Jurkat, Clone E6-1 (cell line): ENCODE data around the gene ACP1. TPM values are rescaled to one million over a fixed set of nuclear protein-coding genes. Genes with fewer than 3 reads are reported as not detected.

Source experiments
- DNase-seq: peaks from one replicate; pipeline ENCODE4 v3.0.0-alpha.2; 2011; ENCODE audit warnings: low read depth, low spot score
- H3K4me3 ChIP-seq: 2 replicates; pipeline ENCODE4 v1.5.1; 2011; ENCODE audit warnings: mild to moderate bottlenecking, low read length, control low read depth, moderate library complexity
- polyA plus RNA-seq: library from polyadenylated mRNA; unstranded; fragments of >200 nt; gene quantifications from one replicate; pipeline ENCODE4 v1.2.1, GENCODE V29; 2012; ENCODE audit warnings: missing spikeins; ENCODE audit not compliant: insufficient read length, insufficient read depth

Gene ACP1
- polyA plus RNA-seq = 281 TPM

DNA sequence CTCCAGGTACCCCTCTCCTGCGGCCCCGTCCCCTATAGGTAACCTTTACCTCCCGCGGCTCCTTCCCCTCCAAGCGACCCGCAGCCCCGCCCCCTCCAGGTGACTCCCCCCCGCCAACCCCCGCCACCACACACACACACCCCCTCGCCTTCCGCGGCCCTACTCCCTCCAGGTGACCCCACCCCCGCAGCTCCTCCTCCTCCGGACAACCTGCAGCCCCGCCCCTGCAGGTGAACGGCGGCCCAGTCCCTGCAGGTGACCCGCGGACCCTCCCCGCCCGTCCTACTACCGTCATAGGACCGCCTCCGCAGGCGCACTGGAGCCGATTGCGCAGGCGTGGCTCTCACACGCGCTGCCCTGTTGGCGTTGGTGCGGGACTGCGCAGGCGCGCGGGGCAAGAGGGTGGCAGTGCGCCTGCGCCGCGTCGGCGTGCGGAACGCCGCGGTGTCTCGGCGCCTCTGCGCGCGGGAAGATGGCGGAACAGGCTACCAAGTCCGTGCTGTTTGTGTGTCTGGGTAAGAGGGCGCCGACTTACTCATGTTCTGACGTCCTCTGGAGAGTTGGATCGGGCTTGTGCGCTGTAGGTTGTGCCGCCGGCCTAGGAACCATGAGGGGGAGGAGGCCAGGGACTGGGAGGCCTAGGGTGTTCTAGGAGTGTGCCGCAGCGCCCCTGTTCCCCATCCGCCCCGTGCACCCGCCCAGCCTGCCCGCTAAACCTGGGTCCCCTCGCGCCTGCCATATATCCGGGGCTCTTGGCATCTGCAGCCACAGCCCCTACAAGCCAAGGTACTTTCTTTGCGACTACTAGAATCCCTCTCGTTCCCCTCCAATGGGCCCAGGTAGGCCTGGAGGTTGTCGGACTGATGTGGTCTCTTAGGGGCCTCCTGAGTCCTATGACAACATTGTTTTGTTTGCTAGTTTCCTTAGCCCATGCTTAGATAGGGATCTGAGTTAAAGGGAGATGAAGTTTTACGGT is at the start of gene ACP1:
TSS of gene ACP1 (plus strand) at position 455 of the 976 bp plus-strand sequence. CDS start at position 473, 18 bp downstream.
- H3K4me3 ChIP-seq = peak within 1 kb of the TSS; percentile 66
- peak; percentile 96 for DNase-seq

DNA sequence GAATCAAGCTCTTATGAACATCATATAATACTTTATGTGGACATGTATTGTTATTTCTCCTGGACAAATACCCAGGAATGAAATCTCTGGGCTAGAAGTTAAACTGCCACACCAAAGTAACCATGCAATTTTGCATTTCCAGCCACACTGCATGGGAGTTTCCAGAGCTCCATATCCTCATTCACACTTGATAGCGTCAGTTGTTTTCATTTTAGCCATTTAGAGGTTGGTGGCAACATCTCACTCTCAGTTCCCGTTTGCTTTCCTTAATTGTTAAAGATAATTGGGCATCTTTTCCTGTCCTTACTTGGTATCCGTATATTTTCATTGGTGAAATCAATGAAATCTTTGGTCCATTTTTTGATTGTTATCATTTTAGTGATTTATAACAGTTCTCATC is 48.7 kb upstream of the ACP1 start:
- DNase-seq = no peak
- no peak overlapping the region for H3K4me3 ChIP-seq

DNA sequence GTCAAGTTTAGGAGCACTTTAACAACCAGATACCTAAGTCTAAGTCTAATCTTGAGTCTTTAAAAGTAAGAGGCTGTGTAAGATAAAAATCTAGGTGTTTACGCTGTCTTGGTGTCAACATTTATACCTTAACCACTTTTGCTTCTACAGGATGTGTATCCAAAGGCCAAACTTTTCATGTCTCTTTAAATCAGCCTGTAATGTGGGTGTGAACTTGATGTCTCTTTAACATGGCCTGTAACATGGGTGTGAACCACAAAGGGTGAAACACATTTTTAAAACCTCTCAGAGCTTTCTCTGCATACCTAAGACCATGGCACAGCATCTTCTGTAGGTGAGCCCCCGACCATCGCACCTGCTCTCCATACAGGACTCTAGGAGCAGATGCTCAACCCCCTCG is 41.3 kb upstream of the ACP1 start:
- no peak overlapping the region for H3K4me3 ChIP-seq
- no peak for DNase-seq

DNA sequence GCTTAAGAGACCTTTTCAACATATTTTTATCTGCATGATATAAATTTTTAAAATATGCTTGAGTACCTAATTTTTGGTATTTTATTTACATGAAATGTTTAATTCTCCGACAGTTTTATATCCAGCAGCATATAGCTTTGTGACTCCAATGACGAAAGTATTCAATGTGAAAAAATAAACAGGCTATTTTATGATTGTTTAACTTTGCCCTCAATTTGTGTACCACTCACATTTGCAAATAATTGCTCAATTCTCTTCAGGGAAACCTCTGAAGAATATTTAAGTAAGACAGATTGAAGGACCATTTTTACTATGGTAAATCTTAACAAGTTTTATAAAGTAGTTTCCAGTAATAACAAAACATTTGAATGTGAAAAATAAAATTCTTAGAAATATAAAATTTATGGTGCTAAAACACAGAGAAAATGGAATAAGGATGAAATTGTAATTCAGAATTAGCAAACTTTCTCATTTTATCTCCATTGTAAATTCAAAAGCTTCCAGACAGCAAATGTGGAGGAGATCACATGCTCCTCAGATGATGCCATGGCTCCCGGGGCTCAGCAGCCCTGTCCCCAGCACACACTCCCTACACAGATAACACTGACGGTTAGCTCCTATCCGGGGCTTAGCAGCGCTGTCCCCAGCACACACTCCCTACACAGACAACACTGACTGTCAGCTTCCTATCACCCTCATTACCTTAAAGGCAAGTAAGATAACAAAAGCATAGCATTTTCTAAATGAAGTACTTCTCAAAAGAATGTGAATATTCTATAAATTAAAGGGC is 40.6 kb upstream of the ACP1 start:
- no peak for DNase-seq
- H3K4me3 ChIP-seq = no peak overlapping the region

DNA sequence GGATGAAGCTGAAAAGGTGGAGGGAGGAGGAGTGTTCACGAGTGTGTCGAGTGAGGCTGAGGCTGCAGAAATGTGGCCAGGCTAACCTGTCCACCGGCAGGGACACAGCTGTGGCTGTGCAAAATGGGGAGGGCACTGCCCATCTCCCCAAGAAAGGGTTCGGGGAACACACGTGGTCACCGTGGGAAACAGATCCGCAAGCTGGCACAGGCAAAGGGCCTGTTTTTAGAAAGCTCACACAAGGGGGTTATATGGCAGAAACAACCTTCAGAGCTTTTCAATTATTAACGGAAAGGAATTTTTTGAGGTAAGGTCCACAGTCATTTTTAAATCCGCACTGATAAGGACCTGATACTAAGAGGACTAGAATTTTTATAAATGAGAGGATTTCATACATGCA is 36.6 kb upstream of the ACP1 start:
- DNase-seq = no peak
- no peak overlapping the region for H3K4me3 ChIP-seq

DNA sequence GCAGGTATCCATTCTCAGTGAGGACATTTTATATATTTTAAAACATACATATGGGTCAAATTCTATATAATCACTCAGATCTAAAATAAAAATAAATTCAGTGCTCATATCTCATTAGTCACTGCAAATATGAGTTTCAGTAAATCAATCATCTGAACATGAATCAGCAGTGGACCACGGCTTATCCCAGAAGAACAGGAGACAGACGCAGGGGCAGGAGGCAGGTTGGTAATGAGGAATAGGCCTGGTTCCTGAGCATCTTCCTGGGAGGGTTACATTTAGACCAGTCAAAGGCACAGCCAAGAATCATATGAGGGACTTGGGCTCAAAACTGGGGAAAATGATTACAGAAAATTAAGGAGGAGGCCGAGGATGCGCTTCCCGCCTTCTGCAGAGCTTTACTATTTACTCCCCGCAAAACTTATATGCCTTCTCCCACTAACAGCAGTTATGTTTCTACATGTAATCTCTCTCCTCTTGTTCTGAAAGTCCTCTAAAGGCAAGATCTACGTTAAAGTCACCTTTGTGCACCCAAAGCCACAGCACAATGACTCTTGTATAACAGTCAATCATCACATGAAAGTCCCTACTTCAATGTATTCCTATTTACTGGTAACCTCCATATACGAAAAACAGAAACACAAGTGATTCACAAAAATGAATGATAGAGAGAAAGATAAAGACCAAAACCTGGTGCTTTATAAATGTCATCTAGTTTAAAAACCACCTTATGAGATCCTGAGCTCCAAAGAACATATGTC is 36.0 kb upstream of the ACP1 start:
- no peak for DNase-seq
- H3K4me3 ChIP-seq = no peak overlapping the region

DNA sequence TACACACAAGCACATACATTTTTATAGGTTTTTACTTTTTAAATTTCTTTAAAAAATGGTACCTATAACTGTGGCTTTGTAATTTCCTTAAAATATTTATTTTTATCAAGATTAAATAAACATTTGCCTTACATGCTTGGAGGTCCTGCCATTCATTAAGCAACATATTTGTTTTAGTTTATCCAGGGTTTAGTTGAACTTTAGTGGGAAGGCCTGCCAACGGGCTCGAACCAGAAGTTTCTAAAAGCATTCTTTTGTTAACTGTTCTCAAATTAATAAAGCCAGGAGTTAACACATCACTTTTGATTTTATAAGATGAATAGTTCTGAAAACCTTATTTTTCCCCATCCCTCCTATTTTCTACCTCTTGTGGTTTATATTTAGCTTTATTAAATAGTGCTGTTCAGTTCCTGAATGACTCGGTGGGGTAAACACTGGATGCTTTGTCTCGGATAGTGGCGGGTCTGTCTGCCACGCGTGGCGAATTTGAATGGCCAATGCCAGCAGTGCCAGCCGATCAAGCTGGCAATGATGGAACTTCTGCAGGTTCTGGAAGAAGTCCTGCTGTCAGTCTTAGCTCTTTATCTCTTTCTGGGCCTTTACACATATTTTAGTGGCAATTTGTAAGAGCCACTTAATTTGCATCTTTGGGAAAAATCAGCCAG is 33.1 kb upstream of the ACP1 start:
- DNase-seq = no peak

DNA sequence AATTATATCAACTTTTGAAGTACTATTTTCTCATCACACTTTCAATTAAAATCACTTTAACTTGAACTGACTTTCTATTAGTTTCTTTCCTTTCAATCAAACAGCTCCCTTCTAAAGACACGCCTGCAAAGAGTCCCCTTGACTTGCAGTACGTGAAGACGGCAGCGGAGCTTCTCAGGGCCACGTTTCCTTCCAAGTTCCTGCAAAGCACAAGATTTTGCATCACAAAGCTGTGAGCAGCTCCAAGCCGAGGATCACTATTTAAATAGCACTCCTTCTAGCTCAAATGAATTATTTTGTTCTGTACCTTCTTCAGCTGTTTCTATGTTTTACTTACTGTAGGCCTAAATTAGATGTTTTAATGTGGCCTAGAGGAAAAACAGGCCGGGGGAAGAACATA is 31.7 kb upstream of the ACP1 start:
- no peak for DNase-seq
- H3K4me3 ChIP-seq = no peak overlapping the region

More for the DNA sequence above, 33.1 kb upstream of the ACP1 start:
- H3K4me3 ChIP-seq = no peak overlapping the region

DNA sequence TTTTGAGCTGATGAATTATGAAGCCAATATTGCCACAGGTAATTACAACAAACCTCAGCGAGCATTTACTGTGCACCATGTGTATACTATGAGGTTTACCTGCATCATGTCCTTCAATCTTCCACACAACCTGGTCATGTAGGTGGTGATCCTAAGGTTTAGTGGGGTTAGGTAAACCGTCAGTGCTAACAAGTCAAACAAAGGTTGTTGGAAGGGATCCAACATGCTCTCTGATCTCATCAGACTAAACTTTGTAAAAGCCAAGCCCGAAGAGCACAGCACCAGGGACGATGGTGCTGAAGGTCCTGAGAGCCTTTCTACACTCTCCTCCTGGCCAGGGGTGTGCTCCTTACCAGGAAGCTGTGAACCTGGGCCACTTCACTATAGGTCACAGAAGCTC is 30.3 kb upstream of the ACP1 start:
- no peak overlapping the region for H3K4me3 ChIP-seq
- no peak for DNase-seq

DNA sequence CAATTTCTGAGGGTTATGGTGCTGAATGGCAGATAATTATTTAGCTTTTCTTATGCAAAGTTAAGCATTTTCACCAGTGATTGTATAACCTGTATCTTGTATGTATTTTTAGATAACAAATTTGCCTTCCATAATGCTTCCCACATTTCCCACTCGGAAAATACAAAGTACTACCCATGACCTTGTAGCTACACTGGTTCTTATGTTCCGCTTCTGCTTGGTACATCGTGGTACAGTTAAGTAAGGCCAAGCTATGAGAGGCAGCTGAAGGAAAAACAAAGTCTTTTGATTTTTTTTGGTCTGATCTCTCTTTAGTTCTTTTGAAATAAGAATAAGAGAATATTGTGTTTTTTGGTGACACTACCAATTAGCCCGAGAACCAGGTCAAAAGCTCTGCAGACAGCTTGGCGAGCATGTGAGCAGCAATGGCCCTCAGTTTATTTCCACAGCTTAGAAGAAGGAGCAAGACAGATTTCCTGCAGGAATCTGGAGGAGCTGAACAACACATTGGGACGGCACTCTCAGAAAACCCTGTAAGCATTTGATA is 27.7 kb upstream of the ACP1 start:
- DNase-seq = no peak

DNA sequence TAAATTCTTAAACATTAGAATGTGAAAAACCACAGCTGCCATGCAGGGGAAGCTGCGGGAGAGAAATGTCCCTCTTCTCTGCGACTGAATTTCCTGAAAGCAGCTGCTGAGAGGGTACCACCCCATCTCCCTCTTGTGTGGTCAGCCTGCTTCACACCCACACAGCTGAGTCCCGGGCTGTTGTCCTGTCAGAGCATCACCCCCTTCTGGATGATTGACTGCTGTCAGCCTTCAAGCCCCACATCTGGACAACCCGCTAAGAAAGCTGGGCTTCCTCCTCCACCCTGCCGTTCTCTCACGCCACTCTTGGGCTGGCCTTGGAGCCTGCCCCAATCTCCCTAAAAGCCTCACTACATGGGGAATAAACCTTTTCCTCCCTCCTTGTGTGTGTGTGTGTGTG is 26.9 kb upstream of the ACP1 start:
- no peak overlapping the region for H3K4me3 ChIP-seq
- no peak for DNase-seq

More for the DNA sequence above, 27.7 kb upstream of the ACP1 start:
- H3K4me3 ChIP-seq = no peak overlapping the region

DNA sequence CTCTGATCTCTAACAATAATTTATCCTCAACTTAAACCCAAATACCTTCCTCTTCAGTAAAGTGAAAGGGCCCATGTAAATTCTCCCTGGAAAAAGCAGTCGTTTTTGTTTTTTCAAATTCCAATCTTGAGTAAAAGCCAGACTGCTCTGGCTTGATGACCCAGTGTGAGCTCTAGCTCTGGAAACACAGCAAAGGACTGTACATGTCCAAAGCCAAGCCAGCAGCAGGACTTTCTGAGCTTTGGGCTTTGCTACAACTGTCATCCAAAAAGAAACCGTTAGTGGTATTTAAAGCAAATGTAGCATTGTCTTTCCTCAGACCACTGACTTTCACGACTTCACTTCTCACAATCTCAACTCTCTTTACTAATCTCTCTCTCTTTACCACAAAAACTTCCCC is 26.3 kb upstream of the ACP1 start:
- no peak overlapping the region for H3K4me3 ChIP-seq
- DNase-seq = no peak

DNA sequence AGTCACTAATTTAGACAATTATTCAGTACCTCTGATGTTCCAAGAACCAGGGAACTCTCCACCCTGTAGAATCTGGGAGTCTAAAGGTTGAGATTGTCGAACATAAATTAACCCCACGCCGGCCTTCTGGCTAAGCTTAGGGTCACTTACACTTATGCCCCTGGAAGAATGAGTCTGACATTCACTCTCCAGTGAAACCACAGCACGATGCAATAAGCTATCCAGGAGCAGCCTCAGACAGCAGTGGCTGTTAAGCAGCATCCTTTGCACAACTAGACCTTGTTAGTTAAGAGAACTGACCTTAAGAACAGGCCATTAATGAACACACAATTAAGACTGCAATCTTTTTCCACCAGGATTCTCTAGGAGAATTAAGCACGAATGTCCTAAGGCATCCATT is 25.9 kb upstream of the ACP1 start:
- DNase-seq = no peak
- H3K4me3 ChIP-seq = no peak overlapping the region

DNA sequence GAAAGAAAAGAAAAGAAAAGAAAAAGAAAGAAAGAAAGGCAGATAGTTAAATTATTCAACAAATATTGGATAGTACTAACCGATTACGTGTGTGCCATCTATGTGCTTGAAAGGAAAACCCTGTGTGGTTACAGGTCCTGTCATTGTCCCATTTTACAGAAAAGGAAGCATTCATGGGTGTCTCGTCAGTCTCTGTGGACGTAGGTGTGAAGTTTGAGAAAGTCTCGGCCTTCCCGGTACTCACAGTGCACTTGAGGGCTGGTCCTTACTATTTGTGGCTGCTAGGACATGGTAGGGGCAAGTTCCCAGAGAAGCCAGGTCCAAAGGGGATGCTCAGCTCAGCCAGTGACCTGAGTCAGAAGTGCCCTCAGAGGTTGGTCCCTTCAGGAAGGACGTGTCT is 20.2 kb upstream of the ACP1 start:
- no peak for DNase-seq
- H3K4me3 ChIP-seq = no peak overlapping the region

DNA sequence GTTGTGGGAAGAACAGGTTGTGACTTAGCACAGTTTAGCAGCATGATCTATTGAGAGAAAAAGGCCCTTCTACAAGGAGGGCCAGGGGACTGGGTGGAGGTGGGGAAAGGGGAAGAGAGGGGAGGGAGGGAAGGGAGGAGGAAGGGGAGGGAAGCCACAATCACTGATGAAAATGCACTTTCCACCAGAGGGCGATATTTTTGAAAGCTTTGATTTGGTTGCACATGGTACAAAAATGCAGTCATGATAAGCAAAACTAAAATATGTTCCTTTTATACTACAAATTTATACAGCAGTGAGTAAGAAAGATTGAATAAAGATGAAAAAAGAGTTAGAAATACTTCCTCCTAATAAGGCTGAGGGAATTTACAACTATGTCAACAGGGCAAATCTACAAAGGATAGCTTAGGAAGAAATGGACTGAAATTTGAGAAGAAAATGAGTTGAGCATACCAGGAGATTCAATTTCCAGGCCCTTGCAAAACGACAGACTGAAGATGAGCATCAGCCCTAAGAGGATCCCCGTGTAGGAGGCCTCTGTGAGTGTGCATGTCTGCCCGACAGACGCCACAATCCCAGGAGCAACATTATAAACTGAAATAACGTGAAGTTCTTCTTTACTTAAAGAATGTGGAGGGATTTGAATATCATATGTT is 18.1 kb upstream of the ACP1 start:
- peak; percentile 76 for DNase-seq
- no peak overlapping the region for H3K4me3 ChIP-seq

DNA sequence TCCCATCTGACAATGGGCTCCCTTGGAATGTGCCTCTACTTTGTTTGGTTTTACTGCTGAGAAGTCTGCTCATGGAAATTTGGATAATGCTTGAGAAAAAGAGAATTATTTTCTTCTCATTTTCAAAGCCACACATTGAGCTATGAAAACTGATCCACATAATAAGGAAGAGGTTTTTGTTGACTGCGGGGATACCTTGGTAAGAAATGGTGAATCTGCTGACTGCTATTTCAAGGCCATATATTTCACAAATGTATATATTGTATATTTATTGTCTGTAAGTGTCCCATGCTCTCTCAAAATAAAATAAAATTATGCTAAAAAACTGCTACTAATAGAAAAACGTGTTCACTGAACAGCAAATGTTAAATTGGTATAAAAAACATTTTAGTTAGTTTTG is 16.0 kb upstream of the ACP1 start:
- DNase-seq = no peak

DNA sequence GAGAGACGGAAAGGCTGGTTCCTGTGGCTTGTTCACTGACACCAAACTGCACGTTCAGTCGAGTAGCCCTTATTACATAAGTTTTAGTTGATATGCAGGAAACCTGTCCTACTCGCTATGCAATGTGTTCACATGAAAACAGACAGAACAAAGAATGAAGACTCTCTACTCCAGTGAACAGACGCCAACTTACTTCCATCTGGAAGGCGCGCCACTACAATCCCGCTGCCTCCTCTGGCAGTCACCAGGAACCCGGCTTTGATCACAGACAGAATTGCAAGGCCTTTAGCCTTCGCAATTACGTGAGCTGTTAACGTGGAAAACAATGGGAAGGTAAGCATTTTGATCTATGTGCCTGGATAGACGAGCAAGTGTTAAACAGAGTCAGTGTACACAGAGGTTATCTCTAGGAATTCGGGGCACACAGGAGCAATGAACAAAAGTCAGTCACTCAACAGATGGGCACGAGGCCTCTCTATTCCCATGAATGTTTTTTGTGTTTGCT is 15.2 kb upstream of the ACP1 start:
- H3K4me3 ChIP-seq = no peak overlapping the region
- no peak for DNase-seq

More for the DNA sequence above, 16.0 kb upstream of the ACP1 start:
- H3K4me3 ChIP-seq = no peak overlapping the region

DNA sequence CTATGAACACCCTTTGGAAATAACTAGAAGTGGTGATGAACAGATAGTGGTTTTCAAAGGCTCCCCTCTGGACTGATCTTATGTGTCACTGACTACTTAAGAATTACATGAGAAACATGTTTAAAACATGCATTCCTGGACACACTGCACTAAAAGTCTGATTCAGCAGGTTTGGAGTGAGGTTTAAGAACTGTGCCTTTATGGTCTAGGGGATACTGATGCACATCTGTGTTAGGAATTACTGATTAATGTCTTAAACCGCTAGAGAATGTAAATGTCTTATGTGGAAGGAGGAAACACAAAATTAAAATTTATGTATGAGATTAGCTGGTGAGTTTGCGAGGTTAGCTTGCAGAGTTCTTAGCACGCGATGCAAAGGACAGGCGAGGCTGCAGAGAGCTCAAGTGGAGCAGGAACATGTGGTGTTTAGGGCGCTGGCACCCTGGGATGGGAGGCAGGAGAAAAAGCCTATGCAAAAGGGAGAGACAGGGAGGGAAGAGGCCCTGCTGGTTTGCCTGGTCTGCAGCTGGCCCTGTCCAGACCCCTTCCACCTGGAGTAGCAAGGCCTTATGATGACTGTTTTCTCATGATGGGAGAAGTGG is 12.6 kb upstream of the ACP1 start:
- H3K4me3 ChIP-seq = no peak overlapping the region
- DNase-seq = no peak
